Uterus (tissue), 4 donors: ENCODE results near the gene CACNB3. TPM values are rescaled to one million over a fixed set of nuclear protein-coding genes. Genes with fewer than 3 reads are reported as not detected.

Experiments used
- DNase-seq, 2 donors: peaks; one replicate each; pipeline ENCODE4 v3.0.0-alpha.2; 2019 to 2020
- H3K27ac ChIP-seq, 2 donors: fragments of 200-600 bp; sonication (generic); 1 replicate in 1 of 2; 2 replicates in 1 of 2; pipeline ENCODE4 v1.5.1; 2016 to 2018
- H3K27me3 ChIP-seq, 2 donors: fragments of 200-600 bp; sonication (generic); one replicate each; pipeline ENCODE4 v1.5.1; 2018 to 2019; ENCODE audit warnings: control low read depth in 1 of 2
- H3K36me3 ChIP-seq, 2 donors: fragments of 200-600 bp; sonication (generic); one replicate each; pipeline ENCODE4 v1.5.1; 2019; ENCODE audit warnings: control low read depth in 1 of 2
- H3K4me1 ChIP-seq, 2 donors: fragments of 200-600 bp; sonication (generic); one replicate each; pipeline ENCODE4 v1.5.1; 2018 to 2019; ENCODE audit warnings: control low read depth in 1 of 2
- H3K4me3 ChIP-seq, 2 donors: fragments of 200-600 bp; sonication (generic); 1 replicate in 1 of 2; 2 replicates in 1 of 2; pipeline ENCODE4 v1.5.1; 2018 to 2019; ENCODE audit warnings: mild to moderate bottlenecking in 1 of 2
- H3K9me3 ChIP-seq, 2 donors: fragments of 200-600 bp; sonication (generic); one replicate each; pipeline ENCODE4 v1.5.1; 2019; ENCODE audit warnings: control low read depth in 1 of 2
- CTCF ChIP-seq, 4 experiments: fragments of 200-600 bp in 2 of 4; fragments of 450-650 bp in 2 of 4; sonication (generic) in 2 of 4; IDR thresholded peaks; one replicate each; pipeline ENCODE4 v1.5.1; 2016 to 2019; ENCODE audit warnings: antibody characterized with exemption in 4 of 4, mild to moderate bottlenecking in 2 of 4, moderate library complexity in 1 of 4
- POLR2A ChIP-seq, 2 donors: fragments of 450-650 bp; IDR thresholded peaks; one replicate each; pipeline ENCODE4 v1.6.1; 2016; ENCODE audit warnings: antibody characterized with exemption in 2 of 2, mild to moderate bottlenecking in 1 of 2, moderate library complexity in 1 of 2
- intact Hi-C: fragments of 100-400 bp; cut with DNase I; formaldehyde crosslinking; loops from one replicate; pipeline ENCODE4 v1.15.1; 2023; ENCODE audit warnings: low total_unique reads
- total RNA-seq, 4 donors: library from RNA; depleted of rRNA in 3 of 4; stranded (reverse); fragments of >200 nt in 3 of 4; gene quantifications; one replicate each; pipeline versions ENCODE4 v1.1.0 to v1.2.4, GENCODE V29; 2014 to 2023
- donor health status: DM: yes; HTN: yes; CAD: no.

CACNB3 gene
- total RNA-seq, 4 donors from 2014 or later = 5.9 to 62.2 (median 22.7) TPM

GRCh38 chr12:48862760-48863159 lies 44.5 kb downstream of the CACNB3 start:
- H3K4me3 ChIP-seq = no peak overlapping the region
- H3K27me3 ChIP-seq = no peaks in the 10 kb centered on the region
- no peak for TF ChIP-seq CTCF (IDR thresholded peaks at IDR 0.05)
- DNase-seq = no peak
- no peaks in the 10 kb centered on the region for H3K9me3 ChIP-seq
- no peaks in the 10 kb centered on the region for H3K36me3 ChIP-seq
- no peak overlapping the region for H3K27ac ChIP-seq
- no peaks in the 10 kb centered on the region for H3K4me1 ChIP-seq
- intact Hi-C loops = no loop called here

GRCh38 chr12:48863291-48863690 lies 45.0 kb downstream of the CACNB3 start:
- no peaks in the 10 kb centered on the region for H3K9me3 ChIP-seq
- TF ChIP-seq CTCF (IDR thresholded peaks at IDR 0.05) (no peak), POLR2A (IDR thresholded peaks at IDR 0.05) (no peak)
- intact Hi-C loops = no loop called here
- H3K4me3 ChIP-seq = no peak overlapping the region
- H3K36me3 ChIP-seq = no peaks in the 10 kb centered on the region
- no peaks in the 10 kb centered on the region for H3K27me3 ChIP-seq
- H3K27ac ChIP-seq = no peak overlapping the region
- no peaks in the 10 kb centered on the region for H3K4me1 ChIP-seq
- DNase-seq = no peak

- Histone ChIP-seq H3K4me1 (no peaks in the 10 kb centered on the region), H3K27ac (peak within 1 kb of the TSS; percentile 29 to 41), H3K9me3 (no peaks in the 10 kb centered on the region), H3K36me3 (no peaks in the 10 kb centered on the region), H3K27me3 (no peaks in the 10 kb centered on the region), H3K4me3 (peak within 1 kb of the TSS; percentile 43 to 62)
- peak; percentile 85 to 92 for DNase-seq
- intact Hi-C loops = no loop called here
- peak; percentile 91 to 99 for TF ChIP-seq POLR2A (IDR thresholded peaks at IDR 0.05)
- peak in 2 of 4 experiments; percentile 7 to 26 for TF ChIP-seq CTCF (IDR thresholded peaks at IDR 0.05)
These were observed 47.2 kb downstream of the CACNB3 start, which contains the start of gene RND1 for GRCh38 chr12:48865281-48866051. Gene RND1 (minus strand): TSS chr12:48865870. CDS start chr12:48865767, 103 bp downstream.

- Histone ChIP-seq H3K9me3 (no peaks in the 10 kb centered on the region), H3K36me3 (no peaks in the 10 kb centered on the region), H3K27ac (peak overlapping the region; percentile 18 to 29), H3K27me3 (no peaks in the 10 kb centered on the region), H3K4me1 (no peaks in the 10 kb centered on the region), H3K4me3 (peak overlapping the region; percentile 43 to 62)
- intact Hi-C loops = no loop called here
- no peak for DNase-seq
- TF ChIP-seq POLR2A (IDR thresholded peaks at IDR 0.05) (no peak), CTCF (IDR thresholded peaks at IDR 0.05) (peak in 1 of 4 experiments; percentile 16)
These were observed 47.9 kb downstream of the CACNB3 start for GRCh38 chr12:48866052-48866711.

GRCh38 chr12:48868451-48868850 lies 50.2 kb downstream of the CACNB3 start:
- Histone ChIP-seq H3K4me3 (no peak overlapping the region), H3K27ac (no peak overlapping the region), H3K9me3 (no peaks in the 10 kb centered on the region), H3K27me3 (no peaks in the 10 kb centered on the region), H3K4me1 (no peaks in the 10 kb centered on the region), H3K36me3 (no peaks in the 10 kb centered on the region)
- DNase-seq = no peak
- intact Hi-C loops = no loop called here
- TF ChIP-seq POLR2A (IDR thresholded peaks at IDR 0.05) = no peak
- no peak for TF ChIP-seq CTCF (IDR thresholded peaks at IDR 0.05)
